GM18505 (cell line): ENCODE measurements around the gene TUBB3.
"Not testable (repeated sequence)": the region's sequence is repeated elsewhere in the genome, so short reads cannot be mapped to it uniquely, and the experiment has no call there.

ENCODE experiments used
- ATAC-seq: cut with Tn5 transposase; IDR thresholded peaks from one replicate; pipeline ENCODE4 v1.9.1; 2021; ENCODE audit not compliant: unreplicated experiment
- POLR2A ChIP-seq: IDR thresholded peaks from 4 replicates; pipeline ENCODE4 v1.6.1; 2011; ENCODE audit warnings: borderline replicate concordance; ENCODE audit not compliant: insufficient read depth, insufficient read length; ENCODE audit errors: extremely low read depth

Gene TUBB3

DNA sequence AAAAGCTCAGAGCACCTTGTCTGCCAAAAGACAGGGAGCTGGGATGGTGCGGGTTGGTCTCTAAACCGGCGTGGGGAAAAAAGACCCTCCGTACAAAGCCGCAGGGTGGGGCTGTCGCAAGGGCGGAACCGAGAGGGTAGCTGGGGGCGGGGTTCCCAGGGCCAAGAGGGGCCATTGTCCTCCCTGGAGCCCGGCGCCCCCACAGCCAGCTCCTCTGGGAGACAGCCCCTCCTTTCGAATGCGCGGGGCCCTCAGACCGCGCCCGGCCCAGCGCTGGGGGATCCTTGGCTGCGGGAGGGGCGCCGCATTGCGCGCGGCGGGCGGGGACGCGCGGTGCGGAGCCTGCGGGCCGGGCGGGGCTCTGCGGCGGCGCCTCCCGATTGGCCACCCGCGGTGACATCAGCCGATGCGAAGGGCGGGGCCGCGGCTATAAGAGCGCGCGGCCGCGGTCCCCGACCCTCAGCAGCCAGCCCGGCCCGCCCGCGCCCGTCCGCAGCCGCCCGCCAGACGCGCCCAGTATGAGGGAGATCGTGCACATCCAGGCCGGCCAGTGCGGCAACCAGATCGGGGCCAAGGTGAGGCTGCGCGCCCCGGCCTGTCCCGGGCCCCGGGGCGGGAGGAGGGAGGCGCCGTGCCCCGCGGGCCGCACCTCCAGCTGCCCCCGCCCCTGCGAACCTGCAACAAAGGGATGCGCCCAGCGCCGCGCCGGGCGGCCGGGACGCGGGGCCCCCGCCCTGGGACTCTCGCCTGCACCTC is at the start of gene TUBB3:
TSS of gene TUBB3 (plus strand) at position 459 of the 756 bp plus-strand sequence. CDS start at position 519, 60 bp downstream.
- ATAC-seq = peak; percentile 32
- peak; percentile 63 for TF ChIP-seq POLR2A

DNA sequence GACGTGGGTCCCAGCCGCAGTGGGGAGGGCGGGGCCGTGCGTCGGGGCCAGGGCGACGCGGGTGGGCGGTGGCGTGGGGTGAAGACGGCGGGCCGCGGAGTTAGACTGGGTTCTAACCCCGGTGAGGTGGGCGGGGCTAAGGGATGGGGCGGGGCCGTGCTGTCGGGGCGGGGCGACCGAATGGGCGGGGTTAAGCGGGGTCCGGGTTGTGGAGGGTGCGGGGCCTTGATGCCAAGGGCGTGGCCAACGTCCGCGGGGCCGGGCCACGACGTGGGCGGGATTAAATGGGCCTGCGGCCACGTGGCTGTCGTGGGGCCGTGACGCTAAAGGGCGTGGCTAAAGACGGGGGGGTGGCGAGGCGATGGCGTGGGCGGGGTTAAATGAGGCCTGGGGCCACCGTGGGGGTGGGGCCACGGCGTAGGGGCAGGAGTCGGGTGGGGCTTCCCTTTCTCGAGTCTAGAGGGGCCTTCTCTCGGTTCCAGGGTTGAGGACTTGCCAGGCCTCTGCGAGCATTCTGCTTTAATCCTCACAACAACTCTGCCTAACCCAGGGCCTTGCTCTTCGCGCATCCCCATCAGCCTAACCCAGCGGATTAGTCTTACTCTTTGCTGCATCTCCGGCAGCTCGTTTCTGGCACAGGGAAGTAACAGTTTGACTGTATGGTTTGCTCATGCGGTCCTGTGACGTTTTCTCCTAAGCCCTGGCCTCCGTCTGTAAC is 49.0 kb upstream of the TUBB3 start:
- peak; percentile 71 for ATAC-seq

DNA sequence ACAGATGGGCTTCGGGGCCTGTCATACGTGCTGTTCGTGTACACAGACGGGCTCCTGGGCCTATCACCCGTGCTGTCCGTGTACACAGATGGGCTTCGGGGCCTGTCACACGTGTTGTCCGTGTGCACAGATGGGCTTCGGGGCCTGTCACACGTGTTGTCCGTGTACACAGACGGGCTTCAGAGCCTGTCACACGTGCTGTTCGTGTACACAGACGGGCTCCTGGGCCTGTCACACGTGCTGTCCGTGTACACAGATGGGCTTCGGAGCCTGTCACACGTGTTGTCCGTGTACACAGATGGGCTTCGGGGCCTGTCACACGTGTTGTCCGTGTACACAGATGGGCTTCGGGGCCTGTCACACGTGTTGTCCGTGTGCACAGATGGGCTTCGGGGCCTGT is 44.0 kb upstream of the TUBB3 start:
- ATAC-seq = not testable (repeated sequence)

More for the DNA sequence above, 49.0 kb upstream of the TUBB3 start:
- peak; percentile 33 for TF ChIP-seq POLR2A

DNA sequence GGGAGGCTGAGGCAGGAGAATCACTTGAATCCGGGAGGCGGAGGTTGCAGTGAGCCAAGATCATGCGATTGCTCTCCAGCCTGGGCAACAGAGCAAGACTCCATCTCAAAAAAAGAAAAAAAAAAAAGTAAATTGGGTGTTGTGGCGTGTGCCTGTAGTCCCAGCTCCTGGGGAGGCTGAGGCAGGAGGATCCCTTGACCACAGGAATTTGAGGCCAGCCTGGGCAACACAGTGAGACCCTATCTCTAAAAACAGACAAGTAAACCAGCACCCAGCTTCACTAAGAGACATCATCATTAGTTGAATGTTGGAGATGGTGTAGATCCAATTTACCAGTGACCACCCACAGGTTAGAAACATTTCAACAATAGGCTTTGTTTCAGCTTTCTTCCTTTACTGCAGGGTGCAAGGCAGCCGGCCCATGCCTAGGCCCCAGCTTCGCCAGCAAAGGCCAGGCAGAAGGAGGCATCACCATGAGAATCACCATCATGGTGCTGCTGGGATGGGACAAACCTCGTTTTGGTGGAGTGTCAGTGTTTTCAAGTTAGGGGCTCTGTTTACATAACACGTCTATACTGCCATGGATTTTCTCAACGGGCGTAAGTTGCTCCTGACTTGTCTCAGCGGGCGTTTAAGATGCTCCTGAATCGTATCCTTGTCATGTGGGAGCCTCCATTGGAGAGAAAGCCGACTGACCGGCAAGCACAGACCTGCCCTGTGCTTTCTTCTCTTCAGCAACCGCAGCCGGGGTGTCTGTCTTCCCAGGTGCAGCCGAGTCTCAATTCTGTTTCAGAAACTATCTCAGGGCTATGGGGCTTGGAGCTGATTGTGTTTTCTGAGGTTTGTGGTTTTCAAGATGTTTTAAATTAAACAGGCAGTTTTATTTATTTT is 42.4 kb upstream of the TUBB3 start:
- ATAC-seq = no peak
- TF ChIP-seq POLR2A = no peak

DNA sequence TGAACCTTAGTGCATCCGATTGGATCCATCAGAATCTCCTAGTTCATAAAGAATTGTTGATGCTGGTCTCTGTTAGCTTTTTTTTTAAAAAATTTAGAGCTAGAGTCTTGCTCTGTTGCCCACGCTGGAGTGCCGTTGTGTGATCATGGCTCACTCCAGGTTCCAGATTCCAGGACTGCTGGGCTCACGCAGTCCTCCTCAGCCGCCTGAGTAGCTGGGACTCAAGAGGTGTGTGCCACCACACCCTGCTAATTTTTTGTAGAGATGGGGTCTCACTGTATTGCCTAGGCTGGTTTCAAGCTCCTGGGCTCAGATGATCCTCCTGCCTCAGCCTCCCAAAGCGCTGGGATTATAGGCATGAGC is 41.8 kb upstream of the TUBB3 start:
- ATAC-seq = no peak
- no peak for TF ChIP-seq POLR2A

DNA sequence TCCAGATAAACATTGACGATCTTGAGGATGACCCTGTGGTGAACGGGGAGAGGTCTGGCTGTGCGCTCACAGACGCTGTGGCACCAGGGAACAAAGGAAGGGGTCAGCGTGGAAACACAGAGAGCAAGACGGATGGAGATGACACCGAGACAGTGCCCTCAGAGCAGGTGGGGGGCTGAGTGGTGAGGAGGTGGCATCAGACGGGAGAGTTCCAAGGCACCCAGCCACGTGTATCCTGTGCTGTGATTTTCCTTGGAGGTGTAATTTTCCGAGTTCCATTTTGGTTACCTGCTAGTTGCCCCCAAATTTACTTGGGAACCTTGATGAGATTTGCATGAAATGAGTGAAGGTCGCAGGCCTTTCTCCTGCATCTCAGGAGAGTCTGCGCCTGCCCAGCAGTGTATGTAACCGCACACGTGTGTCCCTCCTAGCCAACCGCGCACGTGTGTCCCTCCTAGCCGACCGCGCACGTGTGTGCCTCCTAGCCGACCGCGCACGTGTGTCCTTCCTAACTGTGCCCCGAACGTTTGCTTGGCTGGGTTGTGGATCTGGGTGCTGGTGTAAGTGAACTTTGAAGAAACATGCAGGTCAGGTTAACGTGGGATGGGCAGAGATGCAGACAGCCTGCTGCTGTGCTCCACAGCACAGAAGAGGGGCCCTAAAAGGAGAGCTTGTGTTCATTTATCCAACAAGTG is 39.6 kb upstream of the TUBB3 start:
- no peak for ATAC-seq
- no peak for TF ChIP-seq POLR2A

DNA sequence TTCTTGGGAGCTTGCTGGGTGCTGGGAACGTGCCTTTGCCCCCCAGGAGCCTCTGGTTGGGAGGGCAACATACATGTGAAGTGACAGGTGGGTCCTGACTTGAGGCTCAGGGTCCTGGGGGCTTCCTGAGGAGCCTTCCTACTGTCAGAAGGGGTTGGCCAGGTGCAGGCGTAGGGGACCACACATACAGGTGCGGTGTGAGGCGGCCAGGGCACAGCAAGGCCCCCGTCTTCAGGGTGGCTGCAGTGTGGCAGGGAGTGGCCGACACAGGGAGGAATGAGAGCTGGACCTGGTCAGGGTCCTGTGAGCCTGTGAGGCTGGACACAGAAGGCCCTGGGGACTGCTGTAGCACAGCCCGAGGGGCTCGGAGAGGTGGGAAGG is 39.1 kb upstream of the TUBB3 start:
- no peak for ATAC-seq
- no peak for TF ChIP-seq POLR2A

DNA sequence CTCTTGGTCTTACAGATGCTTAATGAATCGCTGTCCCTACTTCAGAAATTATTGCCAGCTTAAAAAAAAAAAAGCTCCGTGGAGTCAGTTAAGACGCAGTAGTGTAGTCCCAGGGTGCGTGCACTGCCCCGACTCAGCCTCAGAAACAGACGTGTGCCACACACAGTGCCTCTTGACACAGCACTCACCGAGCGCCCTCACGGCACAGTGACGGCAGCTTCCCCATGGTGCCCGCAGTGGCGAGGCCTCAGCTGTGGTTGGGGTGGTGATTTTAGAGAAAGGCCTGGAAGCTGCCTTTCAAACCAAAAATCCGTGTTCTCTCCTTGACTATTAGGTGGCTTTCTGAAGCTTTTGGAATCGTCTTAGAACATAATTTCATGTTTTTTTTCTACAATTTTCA is 35.9 kb upstream of the TUBB3 start:
- ATAC-seq = no peak
- no peak for TF ChIP-seq POLR2A

DNA sequence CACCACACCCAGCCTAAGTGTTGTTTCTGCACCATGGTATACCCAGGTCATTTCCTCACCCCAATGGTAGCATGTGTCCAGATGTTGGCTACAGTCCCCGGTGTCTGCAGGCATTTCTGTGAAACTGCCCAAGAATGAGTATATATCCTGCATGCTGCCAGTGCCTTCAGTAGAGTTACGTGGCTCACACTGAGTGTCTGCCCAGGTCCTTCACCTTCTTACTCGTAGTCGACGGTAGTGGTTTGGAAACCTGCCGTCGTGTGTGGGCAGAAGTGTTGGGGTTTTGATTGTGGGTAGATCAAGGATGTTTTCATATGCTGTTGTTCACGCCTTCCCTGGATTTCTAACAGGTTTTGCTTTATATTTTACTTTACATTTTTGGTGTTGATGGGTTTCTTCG is 32.9 kb upstream of the TUBB3 start:
- ATAC-seq = no peak
- TF ChIP-seq POLR2A = no peak

DNA sequence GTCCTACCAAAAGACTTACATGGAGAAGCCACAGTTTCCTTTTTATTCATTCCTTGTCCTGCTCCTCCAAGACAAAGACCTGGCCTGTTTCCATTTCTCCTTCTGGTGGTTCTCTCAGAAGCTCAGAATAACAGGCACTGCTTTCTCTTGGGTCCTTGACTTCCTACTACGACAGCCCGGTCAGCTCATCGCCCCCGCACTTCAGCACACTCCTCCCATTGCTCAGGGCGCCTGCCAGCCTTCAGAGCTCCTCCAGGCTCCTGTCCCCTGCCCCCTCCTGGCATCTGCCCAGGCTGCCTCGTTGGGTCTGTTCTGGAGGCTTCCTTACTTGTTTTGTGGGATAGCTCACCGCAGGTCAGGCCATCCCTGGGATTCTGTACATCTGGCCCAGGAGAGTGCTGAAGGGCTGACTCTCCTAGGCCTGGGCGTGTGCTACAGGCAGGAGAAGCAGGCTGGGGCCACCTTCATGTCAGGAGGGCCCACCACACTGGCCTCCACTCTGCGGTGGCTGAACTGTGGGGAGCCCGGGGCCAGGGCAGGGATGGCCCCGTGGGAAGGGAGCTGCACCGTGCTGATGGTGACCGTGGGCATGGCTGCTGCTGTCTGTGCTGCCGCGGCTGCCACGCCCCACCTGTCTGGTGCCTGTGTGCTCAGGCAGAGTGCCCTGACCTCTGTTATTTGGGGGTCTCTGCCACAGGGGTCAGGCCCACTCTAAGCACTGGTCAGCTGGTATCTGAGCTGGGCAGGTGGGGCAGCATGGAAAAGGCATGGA is 32.1 kb upstream of the TUBB3 start:
- no peak for ATAC-seq

DNA sequence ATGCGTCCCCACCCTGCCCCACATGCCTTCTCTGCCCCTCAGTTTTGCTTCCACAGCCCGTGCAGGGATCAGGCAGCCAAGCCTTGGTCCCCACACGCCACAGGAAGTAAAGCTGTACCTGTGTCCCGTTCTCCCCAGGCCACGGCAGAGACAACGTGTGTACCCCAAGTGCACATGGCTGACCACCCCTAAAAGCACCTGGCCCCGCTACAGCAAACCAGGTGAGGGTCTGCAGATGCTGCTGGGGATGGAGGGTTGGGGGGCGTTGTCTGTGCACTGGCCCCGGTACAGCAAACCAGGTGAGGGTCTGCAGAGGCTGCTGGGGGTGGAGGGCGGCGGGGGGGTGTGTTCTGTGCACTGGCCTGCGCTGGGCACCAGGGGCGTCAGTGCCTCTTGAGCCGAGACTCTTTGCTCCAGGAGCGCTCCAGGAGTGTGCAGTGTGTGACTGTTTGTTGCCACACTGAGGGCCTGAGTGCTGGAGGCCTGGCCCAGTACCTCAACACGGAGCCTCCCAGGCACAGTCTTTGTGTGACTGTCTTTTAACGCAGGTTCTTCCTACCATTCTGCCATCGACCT is 31.0 kb upstream of the TUBB3 start:
- ATAC-seq = no peak

More for the DNA sequence above, 32.1 kb upstream of the TUBB3 start:
- no peak for TF ChIP-seq POLR2A

DNA sequence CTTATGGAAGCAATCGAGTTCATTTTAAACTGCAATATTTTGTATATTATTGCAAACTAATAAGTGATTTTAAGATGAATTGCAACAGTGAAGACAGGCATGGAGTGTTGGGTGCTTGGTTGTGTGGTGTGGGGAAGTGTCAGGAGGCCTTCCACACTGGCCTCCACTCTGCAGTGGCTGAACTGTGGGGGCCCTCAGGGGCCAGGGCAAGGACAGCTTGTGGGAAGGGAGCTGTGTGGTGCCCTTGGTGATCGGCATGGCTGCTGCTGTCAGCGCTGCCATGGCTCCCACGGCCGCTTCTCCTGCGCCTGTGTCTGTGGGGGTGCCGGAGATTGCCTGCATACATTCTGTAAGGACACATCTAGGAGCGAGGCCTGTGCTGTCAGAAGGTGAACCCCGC is 30.5 kb upstream of the TUBB3 start:
- TF ChIP-seq POLR2A = no peak
- no peak for ATAC-seq

More for the DNA sequence above, 31.0 kb upstream of the TUBB3 start:
- no peak for TF ChIP-seq POLR2A
